GM18867 (cell line): ENCODE results near the gene MAST1.
A peak's percentile ranks its signal among the peaks of the same experiment; 100 is the strongest.
"Not testable (repeated sequence)": the region's sequence is repeated elsewhere in the genome, so short reads cannot be mapped to it uniquely, and the experiment has no call there.

Experiments used
- ATAC-seq: cut with Tn5 transposase; IDR thresholded peaks from one replicate; pipeline ENCODE4 v1.9.1; 2021; ENCODE audit warnings: mild to moderate bottlenecking, moderate library complexity; ENCODE audit not compliant: unreplicated experiment

The MAST1 gene

DNA sequence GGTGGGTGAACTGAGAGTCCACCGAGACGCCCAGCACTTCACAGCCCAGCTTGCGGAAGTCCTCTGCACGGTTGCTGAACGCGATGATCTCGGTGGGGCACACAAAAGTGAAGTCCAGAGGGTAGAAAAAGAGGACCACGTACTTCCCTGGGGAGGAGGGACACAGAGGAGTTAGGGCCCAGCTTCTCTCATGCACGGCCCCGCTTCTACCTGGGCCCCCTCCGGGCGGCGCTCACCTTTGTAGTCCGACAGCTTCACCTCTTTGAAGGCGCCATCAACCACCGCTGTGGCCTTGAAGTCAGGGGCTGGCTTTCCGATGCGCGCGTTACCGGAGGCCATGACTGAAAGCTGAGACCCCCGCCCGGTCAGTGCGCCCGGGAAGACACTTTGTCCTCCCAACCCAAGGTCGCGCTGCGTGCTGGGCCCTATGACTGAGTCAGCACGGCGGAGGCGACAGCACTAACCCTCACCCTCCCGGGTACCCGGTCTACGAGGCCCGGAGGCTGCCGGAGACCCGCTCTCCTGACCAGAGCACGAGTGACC, 37.3 kb upstream of the MAST1 start:
- no peak for ATAC-seq

GRCh38 chr19:12801466-12802266, 36.6 kb upstream of the MAST1 start, which contains the start of the genes PRDX2 and THSD8:
TSS of gene PRDX2 (minus strand) at chr19:12801800. CDS start at chr19:12801261, 539 bp downstream.
TSS of gene THSD8 (plus strand) at chr19:12802069. CDS start at chr19:12802072, 3 bp downstream.
- no peak for ATAC-seq

DNA sequence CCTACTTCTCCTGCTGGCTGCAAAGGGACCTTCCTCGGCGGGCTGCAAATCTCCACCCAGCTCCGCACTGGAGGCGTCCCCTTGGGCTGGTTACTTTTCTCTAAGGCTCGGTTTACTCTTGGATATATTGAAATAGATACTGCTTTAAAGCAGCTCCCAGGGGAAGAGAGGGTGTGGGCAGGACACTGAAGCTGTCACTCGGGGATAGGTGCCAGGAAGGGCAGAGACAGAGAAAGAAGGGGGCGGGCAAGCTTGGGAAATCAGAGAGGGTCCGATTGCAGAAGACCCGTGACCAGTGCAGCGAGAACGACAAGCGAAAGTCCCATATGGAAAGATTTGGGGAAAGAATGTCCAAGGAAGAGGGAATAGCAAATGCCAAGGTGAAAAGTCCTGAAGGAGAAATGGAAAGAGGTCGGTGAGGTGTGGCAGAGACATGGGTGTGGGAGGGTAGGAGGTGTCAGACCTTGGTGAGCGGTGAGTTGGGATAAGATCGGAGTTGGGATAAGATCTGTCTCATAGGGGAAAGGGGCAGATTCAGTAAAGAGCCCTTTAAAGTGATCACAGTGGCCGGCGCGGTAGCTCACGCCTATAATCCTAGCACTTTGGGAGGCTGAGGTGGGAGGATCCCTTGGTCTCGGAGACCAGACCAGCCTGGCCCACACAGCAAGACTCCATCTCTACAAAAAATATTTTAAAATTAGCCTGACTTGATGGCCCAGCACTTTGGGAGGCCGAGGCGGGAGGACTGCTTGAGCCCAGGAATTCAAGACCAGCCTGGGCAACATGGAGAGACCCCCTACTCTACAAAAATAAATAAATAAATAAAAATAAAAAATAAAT, 35.8 kb upstream of the MAST1 start:
- ATAC-seq, result no peak

- no peak for ATAC-seq
Observed at GRCh38 chr19:12804051-12804450, 34.3 kb upstream of the MAST1 start.

DNA sequence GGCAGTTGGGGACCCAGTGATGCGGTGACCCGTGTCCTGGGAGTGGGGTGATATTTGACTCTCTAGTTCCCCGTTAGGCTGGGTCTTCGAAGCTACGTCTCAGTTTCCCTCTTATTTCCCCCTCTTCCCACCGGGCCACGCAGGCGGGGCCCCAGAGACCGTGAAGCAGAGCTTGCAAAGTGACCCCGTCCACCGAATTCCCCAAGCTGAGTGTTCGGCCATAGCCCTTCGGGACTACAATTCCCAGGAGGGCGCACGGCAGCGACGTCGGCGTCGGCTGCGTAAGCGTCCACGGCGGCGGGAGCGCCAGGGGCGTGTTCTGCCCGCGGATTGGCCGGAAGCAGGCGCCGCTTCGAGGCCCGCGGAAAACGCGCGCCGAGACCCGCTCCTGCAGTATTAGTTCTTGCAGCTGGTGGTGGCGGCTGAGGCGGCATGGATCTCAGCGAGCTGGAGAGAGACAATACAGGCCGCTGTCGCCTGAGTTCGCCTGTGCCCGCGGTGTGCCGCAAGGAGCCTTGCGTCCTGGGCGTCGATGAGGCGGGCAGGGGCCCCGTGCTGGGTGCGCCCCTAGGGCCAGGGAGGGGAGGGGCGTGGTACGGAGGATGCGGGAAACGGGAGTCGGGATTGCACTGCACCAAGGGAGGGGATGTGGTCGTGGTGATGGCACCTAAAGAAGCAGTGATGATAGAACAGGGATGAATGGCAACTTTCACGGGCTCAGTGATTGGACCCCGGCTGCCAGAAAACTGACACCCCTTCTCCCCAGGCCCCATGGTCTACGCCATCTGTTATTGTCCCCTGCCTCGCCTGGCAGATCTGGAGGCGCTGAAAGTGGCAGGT, 31.9 kb upstream of the MAST1 start, which contains the start of gene RNASEH2A:
RNASEH2A (plus strand) TSS at position 343 of the 840 bp plus-strand sequence; CDS start at position 433, 90 bp downstream.
- ATAC-seq, result peak; percentile 85

DNA sequence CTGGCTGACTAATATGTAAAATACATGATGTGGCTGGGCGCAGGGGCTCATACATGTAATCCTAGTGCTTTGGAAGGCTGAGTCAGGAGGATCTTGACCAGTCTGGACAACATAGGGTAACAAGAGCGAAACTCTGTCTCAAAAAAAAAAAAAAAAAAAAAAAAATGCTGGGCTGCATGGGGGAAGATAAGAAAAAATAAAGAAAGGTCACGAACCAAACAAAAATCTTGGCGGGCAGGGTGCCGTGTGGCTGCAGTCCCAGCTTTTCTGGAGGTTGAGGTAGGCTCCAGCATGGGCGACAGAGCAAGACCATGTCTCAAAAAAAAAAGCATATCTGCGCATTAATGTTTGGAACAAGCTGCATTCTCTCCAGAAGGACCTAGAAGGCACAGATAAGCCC, 23.2 kb upstream of the MAST1 start:
- ATAC-seq, result no peak

DNA sequence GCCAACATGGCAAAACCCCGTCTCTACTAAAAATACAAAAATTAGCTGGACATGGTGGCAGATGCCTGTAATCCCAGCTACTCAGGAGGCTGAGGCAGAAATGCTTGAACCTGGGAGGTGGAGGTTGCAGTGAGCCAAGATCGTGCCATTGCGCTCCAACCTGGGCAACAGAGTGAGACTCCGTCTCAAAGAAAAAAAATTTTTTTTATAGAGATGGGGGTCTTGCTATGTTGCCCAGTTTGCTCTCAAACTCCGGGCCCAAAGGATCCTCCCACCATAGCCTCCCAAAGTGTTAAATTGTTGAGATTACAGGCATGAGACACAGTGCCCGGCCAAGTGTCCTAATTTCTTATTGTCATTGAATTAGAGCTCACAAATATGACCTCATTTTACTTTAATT, 21.1 kb upstream of the MAST1 start:
- not testable (repeated sequence) for ATAC-seq

GRCh38 chr19:12817810-12818209, 20.5 kb upstream of the MAST1 start:
- ATAC-seq, result not testable (repeated sequence)

- no peak for ATAC-seq
Observed at GRCh38 chr19:12821761-12822160, 16.6 kb upstream of the MAST1 start.

- ATAC-seq, result no peak
Observed at GRCh38 chr19:12825254-12826131, 12.8 kb upstream of the MAST1 start.

DNA sequence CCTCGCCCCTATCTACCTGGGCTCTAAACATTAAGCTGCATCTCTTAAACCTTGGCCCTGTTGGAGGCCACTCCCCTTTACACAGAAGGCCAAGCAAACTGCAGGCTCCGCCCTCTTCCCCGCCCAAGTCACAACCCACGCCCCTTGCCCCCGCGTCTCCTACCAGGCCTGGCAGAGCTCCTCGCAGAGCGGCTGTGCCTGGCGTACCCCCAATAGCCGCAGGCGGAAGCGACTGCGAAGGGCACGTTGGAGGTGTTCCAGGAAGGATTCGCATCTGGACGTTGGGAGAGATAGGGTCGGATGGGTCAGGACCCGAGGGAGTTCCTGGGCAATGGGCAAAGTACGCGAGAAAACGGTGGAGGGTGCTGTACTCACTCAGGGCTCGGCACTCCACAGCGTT, 9.8 kb upstream of the MAST1 start:
- no peak for ATAC-seq

- no peak for ATAC-seq
Observed at GRCh38 chr19:12833418-12833737, 4.9 kb upstream of the MAST1 start.

DNA sequence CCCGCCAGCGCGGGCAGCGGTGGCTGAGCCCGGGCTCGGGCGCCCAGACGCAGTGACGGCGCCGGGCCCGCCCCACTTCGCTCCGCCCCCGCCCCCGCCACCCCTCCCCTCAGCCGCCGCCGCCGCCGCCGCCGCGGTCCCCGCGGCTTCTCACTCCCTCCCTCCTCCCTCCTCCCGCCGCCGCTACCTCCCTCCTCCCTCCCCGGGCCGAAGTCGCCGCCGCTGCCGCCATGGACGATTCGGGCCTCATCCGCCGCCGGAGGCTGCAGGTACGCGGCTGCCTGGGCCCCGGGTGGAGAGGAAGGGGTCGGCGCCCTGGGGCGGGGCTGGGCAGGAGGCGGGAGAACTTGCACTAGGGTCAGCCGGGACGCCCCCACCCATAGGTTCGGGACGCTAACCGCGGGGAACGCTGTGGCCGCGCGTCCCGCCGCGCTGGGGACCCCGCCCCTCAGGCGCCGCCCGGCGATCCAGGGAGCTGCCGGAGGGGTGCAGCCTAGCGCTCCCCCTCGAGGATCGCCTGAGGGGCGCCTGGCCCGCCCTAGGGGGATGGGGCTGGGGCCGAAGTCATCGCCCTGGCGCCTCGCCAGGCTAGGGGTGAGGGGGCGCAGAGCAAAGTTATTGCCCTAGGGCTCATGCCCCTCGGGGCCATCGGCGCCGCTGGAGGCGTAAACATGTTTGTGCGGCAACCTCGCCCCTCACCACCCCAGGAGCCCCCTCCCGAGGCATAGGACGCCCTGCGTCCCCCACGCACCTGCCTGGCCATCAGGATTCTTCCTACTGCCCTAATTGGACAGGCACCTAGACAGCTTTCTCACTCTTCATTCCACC, 4.4 kb upstream of the MAST1 start:
- ATAC-seq, result no peak

DNA sequence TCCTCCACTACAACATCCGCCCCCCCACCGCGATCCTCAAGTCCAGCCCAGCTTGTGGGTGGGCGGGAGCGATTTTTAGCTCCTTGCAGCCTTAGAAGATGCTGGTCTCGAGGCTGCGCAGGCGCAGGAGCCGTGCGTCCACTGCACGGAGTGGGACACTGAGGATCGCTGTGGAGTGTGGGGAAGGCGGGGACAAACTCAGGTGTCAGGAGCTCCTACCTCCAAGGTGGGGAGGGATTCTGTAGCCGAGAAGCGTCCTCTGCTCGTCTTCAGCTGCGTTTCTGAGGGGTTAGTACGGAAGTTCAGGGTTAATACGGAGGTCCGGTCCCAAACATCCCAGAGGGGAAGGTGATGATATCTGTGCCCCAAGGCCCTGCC, 3.8 kb upstream of the MAST1 start, which contains the start of gene RTBDN:
RTBDN (minus strand) TSS at position 14 of the 378 bp plus-strand sequence. CDS start 4,600 bp downstream, outside the sequence.
- no peak for ATAC-seq

DNA sequence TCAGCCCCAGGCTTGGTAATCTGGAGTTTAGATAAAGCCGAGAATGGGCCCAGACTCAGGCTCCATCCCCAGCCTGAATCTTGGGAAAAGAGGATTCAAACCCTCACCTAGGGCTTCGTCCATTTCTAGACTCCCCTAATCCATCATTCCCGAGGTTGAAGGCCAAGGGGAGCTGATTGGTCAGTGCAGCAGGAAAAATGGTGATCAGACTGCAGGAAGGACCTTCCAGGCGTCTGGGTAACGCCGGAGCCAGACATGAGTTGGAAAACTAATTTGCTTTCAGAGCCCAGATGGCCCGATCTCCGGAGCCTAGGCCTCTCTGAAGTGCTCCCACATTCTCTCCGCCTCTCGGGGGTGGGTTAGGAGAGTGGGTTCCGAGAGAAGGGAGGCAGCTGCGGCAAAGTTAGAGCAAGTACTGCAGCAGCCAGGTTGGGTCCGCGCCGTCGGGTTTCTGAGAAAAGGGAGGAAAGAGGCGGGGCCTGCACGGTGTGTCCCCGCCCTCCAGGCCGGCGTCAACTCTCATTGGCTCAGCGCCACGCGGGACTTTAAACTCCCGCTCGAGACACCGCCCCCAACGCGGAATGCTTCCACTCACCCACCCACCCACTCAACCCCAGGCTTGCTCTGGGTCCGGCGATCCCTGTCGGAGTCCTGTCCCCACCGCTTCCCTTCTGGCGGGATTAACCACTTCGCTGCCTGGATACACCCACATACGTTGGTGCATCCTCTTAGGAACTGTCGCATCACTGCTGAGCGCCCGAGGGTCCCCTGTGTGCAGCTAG, 3.1 kb upstream of the MAST1 start:
- no peak for ATAC-seq

DNA sequence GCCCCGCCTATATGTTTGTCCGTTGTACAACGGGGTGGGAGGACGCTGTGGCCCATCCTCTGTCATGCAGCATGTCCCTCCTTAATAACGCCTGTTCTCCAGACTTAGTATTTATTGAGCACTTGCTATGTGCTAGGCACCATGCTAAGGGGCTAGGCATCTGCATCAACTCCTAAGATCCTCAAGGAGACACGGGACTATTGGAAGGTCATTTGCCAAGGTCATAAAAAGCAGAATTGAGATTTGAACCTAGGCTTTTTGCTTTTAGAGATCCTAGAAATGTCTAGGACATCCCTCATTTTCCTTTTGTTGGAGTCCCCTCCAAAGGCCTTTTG, 1.8 kb upstream of the MAST1 start:
- ATAC-seq, result no peak

DNA sequence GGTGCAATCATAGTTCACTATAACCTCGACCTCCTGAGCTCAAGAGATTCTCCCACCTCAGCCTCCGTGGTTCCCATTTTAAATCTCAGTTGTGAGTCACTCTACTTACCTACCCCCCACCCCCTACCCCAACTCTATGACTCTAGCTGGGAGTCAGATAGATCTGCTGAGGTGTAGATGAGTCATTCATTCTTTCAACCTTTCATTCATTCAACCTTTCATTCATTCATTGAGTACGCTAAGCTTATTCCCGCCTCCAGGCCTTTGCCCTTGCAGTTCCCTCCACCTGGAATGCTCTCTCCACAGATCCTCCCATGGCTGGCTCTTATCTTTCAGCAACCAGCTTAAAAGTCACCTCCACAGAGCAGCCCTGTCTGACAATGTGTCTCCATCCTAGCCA, 1.1 kb upstream of the MAST1 start:
- no peak for ATAC-seq
